GM15510 (cell line): ENCODE data around the gene ACMSD.

Experiments used
- POLR2A ChIP-seq: IDR thresholded peaks from 3 replicates; pipeline ENCODE4 v1.6.1; 2011; ENCODE audit warnings: borderline replicate concordance; ENCODE audit not compliant: insufficient read length; ENCODE audit errors: extremely low read depth

The ACMSD gene

GRCh38 chr2:134838143-134838620, at the start of gene ACMSD:
Gene ACMSD (plus strand): TSS chr2:134838616. CDS start chr2:134838683, 67 bp downstream.
- TF ChIP-seq POLR2A: no peak

GRCh38 chr2:134790487-134790886, 47.9 kb upstream of the ACMSD start:
- no peak for TF ChIP-seq POLR2A

DNA sequence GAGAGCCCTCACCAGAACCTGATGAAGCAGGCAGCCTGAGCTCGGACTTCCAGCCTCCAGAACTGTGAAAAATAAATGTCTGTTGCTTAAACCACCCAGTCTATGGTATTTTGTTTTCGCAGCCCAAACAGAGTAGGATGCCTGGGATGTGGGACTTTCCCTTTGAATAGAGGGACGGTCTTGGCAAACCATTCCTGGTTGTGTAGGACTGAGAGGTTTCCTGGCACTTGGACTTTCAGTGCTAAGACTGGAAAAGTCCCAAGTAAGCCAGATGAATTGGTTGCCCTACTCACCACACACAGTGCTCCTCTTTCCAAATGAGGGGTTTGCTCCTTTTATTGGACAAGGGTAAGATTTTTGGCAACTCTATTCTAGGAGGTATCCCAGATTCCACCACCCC, 46.8 kb upstream of the ACMSD start:
- TF ChIP-seq POLR2A: no peak

- no peak for TF ChIP-seq POLR2A
These were observed 46.2 kb upstream of the ACMSD start for GRCh38 chr2:134792186-134792585.

DNA sequence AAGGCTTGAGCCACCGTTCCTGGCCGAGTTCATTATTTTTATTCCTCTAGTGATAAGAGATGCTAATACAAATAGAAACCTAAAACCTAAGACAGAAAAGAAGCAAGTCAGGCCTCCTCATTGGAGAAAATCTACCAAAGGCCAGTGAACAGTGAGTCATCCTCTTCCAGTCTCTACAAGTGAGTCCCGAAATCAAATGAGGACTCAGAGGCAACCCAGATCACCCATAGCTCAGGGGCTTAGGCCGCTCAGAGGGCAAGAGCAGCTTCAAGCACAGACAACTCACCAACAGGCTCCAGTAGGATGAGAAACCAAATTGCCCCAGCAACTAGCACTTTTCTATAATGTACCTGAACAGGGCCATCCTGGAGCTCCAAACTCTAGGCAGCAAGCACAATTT, 42.7 kb upstream of the ACMSD start:
- no peak for TF ChIP-seq POLR2A

DNA sequence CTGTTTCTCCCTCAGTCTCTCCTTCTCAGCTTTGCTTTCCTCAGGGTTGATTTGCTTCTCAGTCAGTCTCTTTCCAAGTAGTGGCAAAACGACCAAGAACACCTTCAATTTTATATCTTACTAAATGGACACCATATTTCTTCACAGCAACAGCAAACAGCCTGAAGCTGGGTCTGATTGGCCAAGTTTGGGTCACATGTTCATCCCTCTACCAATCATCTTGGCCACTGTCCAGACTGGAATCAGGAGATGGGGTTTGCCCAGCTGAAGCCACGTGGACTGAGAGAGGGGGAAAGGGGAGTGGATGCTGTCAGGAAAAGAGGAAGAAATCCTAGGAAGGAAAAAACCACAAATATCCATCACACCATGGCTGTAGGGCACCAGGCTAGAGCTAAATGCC, 42.0 kb upstream of the ACMSD start:
- TF ChIP-seq POLR2A: no peak

DNA sequence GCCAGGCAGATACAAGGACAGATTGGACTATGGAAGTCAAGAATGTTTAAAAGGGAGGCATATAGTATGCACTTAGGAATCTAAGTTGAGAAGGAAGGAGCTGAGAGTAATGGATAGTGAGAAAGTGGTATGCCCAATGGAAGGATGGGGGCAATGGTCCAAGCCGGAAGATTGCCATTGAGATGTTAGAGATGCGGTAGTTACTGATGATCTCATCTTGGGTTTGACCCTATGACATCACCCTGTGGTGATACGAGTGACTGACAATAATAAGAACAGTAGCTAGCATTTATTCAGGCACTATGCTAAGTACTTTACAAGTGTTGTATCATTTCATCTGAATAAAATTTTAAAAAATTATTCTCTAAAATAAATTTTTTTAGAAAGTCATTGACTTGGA, 38.5 kb upstream of the ACMSD start:
- no peak for TF ChIP-seq POLR2A

DNA sequence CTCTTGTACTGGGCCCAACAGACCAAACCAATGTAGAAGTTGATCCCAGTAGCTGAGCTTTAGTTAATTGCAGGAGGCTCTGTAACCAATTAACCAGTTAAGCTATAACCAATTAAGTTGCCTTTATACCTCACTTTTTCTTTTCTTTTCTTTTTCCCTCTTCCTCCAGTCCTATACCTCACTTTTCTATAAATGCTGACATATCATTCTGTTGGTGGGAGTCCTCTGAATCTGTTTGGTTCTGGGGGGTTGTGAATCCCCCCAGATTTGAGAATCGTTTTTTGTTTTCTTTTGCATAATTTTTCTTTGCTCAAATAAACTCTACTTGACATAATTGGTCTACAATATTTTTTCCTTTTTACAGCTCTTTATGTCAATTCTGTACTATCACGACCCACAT, 38.1 kb upstream of the ACMSD start:
- TF ChIP-seq POLR2A: no peak

DNA sequence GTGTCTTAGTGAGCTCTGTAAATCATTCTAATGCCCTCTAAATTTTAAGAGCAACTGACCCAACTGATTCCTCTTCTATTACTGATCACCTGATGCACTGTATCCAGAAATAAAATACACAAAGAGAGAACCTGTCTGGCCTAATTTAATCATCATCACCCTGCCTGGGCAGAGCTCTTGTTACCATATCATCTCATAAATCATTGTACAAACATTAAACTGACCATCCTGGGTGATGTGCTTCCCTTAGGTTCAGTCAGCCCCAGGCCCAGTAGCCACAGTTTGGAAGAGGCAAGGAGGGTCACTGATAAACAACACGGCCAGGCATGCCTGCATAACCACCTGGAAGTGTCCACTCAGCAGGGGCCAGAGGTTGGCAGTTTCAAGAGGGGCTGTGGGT, 22.7 kb upstream of the ACMSD start:
- no peak for TF ChIP-seq POLR2A

DNA sequence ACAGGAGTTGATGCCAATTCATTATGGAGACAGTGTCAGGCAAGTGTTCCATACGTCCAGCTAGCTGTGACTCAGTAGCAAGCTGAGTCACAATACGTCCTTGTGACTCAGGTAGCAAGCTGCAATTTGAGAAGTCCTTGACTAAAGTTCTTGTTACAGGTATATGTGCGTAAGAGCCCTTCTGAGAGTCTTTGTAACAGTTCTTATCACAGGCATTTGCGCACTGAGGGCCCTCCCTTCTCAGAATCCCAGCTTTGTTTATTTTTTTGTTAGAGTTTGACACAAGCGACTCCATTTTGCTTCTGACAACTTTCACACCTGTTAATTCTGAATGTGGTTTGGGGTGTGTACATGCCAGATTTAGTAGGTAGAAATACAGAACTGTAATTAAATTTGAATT, 20.1 kb upstream of the ACMSD start:
- no peak for TF ChIP-seq POLR2A

GRCh38 chr2:134819334-134819733, 19.1 kb upstream of the ACMSD start:
- TF ChIP-seq POLR2A: no peak

GRCh38 chr2:134823431-134823830, 15.0 kb upstream of the ACMSD start:
- TF ChIP-seq POLR2A: no peak

GRCh38 chr2:134823832-134824231, 14.6 kb upstream of the ACMSD start:
- no peak for TF ChIP-seq POLR2A

GRCh38 chr2:134835471-134835870, 2.9 kb upstream of the ACMSD start:
- no peak for TF ChIP-seq POLR2A

GRCh38 chr2:134836986-134837385, 1.4 kb upstream of the ACMSD start:
- no peak for TF ChIP-seq POLR2A

GRCh38 chr2:134839649-134840048, 1.2 kb downstream of the ACMSD start:
- no peak for TF ChIP-seq POLR2A

GRCh38 chr2:134842930-134843490, 4.6 kb downstream of the ACMSD start:
- TF ChIP-seq POLR2A: no peak
